CD4-positive, alpha-beta T cell treated with Interleukin-10 for 1 hour (primary cell): ENCODE results near the gene DNAH6.
A peak's percentile ranks its signal among the peaks of the same experiment; 100 is the strongest.
"Not testable (repeated sequence)": the region's sequence is repeated elsewhere in the genome, so short reads cannot be mapped to it uniquely, and the experiment has no call there.

Experiments
- DNase-seq: peaks from one replicate; pipeline ENCODE4 v3.0.0-alpha.2; 2020

DNAH6 gene, protein sequence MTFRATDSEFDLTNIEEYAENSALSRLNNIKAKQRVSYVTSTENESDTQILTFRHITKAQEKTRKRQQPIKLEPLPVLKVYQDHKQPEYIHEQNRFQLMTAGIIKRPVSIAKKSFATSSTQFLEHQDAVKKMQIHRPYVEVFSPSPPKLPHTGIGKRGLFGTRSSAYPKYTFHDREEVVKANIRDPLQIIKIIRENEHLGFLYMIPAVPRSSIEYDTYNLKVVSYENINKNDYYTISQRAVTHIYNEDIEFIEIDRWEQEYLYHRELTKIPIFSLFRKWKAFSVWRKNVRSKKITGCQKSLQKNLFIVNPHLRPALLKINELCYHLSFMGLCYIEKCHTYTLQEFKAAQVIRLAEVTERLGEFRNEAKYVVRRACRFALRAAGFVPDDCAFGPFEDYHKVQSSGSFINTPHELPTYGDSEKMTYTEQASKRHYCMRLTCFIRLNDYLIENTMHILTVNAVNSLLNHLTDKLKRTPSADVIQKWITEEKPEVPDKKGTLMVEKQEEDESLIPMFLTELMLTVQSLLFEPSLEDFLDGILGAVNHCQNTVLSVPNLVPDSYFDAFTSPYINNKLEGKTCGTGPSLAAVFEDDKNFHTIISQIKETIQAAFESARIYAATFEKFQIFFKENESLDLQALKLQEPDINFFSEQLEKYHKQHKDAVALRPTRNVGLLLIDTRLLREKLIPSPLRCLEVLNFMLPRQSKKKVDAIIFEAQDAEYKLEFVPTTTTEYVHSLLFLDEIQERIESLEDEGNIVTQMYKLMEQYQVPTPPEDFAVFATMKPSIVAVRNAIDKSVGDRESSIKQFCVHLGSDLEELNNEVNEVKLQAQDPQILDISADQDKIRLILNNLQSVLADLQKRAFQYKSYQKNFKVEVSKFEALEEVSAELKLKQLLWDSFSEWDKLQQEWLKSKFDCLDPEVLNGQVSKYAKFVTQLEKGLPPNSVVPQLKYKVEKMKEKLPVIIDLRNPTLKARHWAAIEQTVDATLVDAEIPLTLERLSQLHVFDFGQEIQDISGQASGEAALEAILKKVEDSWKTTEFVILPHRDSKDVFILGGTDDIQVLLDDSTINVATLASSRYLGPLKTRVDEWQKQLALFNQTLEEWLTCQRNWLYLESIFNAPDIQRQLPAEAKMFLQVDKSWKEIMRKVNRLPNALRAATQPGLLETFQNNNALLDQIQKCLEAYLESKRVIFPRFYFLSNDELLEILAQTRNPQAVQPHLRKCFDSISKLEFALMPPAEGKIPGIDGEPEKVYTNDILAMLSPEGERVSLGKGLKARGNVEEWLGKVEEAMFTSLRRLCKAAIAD (N-terminal part only)

DNA sequence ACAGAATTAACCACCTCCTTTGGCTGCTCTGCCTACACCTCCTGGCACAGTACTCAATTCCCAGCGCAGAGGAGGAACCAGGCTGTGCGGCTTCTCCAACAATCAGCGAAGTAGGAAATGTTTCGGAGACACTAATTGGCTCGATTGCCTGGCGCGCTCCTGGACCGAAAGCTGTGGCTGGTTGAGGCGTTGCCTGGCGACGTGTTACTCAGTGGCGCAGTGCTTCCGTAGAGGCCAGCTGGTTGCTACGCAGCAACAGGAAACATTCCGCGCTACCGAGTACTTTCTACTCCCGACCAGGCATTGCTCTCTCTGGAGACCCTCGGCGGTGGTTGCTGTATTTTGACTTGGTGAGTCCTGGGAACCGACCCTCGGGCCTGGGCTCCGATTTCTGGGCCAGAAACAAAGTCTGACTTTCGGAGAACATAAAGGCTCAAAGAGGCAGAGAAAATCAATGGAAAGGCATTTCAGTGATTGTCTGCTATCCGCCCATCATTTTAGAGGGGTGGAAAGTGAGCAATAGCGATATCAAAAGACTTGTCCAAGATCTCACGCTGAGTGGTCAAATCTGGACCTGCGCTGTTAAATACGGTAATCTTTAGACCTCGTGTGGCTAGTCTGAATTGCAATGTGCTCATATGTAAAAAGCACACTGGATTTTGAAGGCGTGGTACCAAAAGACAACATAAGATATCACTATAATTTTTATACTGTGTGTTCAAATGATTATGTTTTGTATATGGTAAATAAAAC lies at the start of gene DNAH6:
Gene DNAH6, plus strand, starts transcription at position 265 of the 753 bp plus-strand sequence. CDS start 1,329 bp downstream, outside the sequence.
- peak; percentile 92 for DNase-seq

DNA sequence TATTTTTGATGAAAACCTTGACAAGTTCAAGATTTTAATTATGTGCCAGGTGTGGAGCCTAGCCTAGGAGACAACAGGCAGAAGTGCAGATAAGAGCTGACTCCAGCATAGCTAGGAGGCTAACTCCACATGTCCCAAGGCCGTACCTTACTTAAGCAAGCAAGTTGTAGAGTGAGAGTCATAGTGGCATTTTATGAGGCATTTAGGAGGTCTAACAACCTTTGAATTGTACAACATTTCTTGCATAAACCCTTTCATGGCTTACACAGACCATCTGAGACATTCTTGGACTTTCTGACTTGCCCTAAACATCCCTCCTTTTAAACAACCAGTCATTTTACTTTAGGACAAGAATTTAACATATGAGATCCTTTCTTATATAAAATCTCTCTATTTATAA lies 48.9 kb upstream of the DNAH6 start:
- no peak for DNase-seq

DNA sequence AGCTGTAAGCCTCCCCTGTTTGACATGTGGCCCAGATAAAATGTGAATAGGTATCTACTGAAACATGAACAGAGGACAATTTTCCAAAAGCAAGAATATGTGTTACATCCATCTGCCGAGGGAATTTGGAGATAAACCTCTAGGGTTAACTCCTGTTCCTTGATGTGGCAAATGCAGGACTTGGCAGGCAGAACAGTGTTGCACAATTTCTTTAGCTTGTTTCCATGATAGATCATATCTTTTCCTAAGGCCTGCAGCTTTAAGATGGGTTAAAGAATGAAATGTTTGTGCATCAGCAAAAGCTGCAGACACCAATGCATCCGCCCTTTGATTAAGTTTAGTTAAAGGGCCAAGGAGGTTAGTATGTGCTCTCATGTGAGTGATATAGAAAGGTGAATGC lies 43.9 kb upstream of the DNAH6 start:
- DNase-seq: not testable (repeated sequence)

DNA sequence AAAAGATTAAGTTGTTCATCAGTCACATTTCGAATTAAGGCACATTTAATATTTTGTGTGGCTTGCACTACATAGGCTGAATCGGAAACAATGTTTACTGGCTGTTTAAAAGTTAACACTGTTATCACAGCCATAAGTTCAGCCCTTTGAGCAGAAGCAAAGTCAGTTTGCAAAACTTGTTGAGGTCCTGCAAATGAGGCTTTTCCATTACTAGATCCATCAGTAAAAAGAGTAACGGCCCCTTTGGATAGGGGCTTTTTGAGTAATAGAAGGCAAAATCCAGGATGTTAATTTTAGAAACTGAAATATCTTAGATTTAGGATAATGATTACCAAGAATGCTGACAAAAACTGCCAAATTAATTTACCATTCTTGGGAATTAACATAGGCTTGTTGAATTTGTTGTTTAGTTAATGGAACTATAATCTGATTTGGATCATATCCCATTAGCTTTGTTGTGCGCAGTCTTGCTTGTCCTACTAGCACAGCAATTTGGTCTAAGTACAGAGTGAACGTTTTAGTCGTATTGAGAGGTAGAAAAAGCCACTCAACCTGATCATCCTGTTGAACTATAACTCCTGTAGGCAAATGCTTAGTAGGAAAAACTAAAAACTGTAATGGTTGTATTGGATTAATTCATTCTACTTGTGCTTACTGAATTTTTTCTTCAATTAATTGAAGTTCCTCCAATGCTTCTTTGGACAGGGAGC lies 43.3 kb upstream of the DNAH6 start:
- no peak for DNase-seq

DNA sequence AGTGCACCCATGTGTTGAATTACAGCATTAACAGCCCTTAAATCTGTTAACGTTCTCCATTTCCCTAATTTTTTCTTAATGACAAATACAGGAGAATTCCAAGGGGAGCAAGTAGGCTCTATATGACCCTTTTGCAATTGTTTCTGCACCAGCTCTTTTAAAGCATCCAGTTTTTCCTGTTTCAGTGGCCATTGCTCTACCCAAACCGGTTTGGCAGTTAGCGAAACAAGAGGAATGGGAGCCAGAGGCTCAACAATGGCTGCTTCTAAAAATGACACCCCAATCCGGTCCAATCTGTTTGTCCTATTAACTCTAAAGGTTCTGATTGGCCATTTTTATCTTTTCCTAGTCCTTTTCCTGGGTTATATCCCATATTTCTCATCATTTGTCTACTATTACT lies 42.1 kb upstream of the DNAH6 start:
- DNase-seq: no peak

DNA sequence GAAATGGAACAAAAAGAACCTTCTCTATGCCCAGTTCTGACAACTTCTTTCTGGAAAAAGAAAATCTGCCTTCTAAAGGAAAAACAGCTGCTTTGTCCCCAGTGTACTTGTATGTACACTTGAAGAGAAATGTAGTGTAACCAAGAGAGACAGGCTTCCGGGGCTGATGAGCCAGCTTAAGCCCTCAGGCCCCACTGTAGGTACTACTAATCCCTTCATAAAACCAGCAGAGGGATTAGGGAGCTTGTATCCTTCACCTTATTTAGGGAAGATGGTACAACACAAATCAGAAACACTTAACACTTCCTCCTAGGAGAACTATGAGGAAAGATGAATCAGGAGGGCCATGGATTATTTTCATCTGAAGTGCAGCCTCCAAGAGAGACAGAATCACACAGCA lies 38.4 kb upstream of the DNAH6 start:
- DNase-seq: no peak

DNA sequence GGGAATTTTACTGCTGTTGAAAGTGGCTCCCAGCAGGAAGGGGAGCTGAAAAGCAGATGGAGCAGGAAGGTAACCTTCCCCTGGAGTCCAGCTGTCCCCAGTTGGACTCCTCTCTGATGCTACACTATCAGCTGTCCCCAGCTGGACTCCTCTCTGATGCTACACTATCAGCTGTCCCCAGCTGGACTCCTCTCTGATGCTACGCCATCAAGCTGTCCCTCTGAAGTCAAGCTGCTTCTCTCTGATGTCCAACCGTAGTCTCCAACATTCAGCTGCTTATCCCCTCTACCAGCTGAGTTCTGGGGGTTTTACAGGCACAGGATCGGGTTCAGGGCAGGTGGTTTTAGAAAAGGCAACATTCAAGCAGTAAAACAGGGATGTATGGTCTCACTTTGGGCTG lies 37.4 kb upstream of the DNAH6 start:
- no peak for DNase-seq

DNA sequence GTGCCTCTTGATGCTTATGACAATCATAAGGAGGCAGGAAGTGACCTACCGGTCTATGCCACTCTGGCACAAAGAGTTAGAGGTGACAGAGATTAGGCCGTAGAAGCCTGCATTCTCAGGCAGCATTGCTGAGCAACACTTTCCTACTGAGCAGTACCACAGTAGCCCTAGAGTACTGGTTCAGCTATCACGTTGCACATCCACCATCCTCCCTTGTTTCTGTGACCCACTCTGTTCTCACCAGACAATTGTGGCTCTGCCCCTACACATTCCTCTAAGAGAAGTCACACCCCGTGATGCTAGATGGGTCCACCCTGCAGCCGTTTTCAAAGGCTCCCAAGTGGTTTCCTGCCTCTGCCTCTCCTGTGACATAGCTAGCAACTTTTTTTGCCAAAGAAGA lies 34.6 kb upstream of the DNAH6 start:
- DNase-seq: peak; percentile 14

DNA sequence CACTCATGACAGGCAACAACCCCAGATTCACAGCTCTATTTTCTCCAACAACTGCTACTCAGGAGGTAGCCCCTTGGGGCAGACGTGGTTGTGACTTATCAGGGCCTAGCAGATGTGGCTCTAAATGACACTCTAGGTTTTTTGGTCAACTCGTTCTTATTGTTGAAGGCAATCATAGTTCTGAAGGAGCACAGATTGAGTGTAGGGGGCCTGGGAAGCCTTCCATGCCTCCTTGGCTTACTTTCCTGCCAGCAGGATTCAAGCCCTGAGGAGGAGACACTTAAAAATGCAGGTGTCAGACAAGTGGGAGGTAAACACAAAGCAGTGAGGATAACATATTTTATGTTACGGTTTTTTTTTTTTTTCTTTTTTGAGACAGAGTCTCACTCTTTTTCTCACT lies 33.7 kb upstream of the DNAH6 start:
- no peak for DNase-seq

DNA sequence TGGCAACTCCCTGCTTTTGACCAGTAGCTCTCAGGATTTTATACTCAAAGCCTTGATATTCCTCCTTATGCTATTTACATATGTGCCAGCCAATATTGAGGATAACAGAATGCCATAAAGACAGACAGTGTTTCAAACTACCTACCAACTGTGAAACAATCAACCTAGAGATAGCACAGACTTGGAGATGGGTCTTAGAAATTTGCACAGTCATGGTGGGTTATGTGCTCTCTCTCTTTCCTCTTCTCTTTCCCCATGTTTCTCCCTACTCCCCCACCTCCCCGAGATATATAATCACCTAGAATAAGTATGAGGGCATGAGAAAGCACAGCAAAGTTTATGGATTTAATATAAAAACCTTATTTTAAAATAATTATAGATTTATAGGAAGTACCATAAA lies 33.0 kb upstream of the DNAH6 start:
- no peak for DNase-seq

DNA sequence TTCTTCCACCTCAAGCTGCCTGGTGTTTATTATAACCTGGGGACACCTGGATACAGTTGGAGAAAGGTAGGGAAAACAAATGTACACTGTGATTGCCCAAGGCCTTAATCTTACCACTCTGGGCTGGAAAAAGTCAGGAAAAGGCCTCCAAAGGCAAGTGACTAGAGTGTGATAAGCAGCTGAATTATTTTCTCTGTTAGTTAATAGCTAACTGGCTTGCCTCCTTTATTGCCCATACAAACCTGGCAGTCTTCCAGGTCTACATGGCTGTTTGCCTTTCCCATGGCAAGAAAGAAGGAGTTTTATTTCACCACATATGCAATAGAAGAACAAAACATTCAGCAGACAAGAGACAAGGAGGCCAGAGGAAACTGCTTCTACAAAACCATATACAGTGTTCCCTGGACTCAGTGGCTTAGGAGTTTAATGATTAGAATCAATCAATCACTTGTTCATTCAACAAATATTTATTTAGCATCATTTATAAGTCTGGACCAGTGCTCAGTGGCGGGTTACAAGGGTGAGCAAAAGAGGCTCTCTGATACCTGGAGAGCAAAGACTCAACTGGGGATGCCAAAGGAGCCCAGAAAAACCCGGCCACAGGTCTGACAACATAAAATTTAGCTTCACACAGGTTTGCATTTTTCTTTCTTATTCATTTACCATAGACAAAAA lies 29.7 kb upstream of the DNAH6 start:
- DNase-seq: no peak

DNA sequence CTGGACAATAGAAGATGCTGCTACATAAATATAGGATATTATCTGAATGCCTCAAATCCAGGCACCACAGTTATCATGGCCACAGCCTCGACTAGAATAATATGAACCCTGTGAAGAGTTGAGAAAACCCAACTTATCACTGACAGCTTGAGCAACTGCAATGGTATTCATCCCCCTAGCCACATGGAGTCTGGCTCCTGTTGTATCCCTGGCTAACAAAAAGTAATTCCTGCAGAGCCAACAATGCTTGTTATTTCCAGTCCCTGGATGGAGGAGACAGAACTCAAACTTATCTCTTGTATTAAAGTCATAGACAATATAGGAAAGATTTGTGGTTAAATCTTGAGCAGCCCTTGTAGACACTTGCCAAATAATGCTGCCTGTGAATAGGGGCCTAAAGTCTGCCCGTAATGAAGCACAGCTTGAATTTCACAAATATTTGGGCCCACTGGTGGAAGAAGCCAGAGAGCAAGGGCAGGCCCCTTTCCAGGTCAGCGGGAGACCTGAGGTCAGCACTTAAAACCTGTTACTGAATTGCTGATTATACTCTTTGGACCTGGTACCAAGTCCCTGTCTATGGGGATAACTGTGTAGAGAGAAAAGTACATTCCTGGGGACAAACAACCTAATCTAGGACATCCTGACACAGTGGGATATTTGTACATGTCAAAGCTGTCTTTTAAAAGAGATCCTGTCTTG lies 28.9 kb upstream of the DNAH6 start:
- no peak for DNase-seq

DNA sequence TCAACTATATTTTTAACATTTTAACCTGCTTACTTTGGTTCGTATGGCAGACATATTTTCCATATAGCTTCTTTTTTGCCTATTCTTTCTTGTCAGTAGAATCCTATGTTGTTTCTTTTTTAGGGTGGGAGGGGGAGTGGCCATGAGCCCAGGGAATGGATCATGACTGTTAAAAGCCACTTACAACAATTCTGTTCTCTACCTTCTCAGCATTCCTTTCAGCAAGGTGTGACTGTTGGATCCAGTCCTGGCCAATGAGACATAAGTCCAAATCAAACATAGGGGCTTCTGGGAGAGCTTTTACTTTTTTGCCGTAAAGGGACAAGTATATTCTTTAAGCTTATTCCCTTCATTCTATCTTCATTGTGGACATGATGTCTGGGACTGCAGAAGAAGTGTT lies 25.0 kb upstream of the DNAH6 start:
- DNase-seq: no peak

DNA sequence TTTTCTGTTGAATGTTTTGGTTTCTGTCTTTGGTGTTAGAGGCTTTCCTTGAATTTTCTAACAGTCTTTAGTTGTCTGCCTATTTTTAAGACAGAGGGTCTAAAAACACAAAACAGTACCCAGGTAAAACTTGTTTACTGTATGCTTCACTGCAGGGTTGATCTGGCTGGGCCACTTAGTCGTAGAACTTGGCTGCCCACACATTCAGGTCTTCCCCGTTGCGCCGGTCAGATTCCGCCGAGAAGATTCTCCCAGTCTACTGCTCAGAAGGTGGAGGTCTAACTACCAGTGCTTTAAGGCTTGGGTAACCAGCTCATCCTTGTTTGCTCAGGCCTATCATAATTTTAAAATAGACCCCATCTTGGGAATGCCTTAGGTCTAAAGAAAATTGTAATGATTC lies 24.6 kb upstream of the DNAH6 start:
- DNase-seq: no peak

DNA sequence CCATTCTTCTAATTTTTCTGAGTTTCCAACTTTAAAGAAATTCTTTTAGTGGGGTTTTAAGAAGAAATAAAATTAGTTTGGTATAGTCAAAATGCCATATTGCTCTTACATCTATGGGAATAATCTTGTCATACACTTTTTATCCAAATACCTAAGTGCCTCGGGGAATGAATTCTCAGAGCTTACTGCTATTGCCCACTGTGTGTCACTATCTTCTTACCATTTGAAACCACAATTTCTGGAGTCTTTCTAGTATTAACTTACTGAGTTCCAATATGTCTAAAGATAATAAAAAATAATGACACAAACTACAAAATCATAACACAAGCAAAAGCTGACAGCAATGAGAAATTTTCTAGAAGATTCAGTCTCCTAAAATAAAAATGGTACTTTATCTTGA lies 23.7 kb upstream of the DNAH6 start:
- no peak for DNase-seq

DNA sequence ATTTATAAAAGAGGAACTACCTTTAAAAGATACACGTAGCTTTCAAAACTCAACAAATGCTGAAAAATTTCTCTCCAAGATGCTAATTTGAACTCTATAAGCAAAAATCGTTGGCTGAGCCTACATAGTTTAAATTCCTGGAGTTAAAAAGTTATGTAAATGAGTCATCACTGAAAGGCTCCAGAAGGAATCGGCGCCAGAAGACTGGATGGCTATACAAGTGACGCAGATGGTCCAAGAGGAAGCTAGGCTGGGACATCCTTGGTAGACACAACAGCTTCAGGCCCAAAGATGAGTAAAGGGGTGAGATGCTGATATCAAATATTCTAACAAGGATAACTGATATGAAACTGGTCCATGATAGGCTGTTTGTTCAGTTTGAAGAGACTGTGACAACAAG lies 22.8 kb upstream of the DNAH6 start:
- no peak for DNase-seq

DNA sequence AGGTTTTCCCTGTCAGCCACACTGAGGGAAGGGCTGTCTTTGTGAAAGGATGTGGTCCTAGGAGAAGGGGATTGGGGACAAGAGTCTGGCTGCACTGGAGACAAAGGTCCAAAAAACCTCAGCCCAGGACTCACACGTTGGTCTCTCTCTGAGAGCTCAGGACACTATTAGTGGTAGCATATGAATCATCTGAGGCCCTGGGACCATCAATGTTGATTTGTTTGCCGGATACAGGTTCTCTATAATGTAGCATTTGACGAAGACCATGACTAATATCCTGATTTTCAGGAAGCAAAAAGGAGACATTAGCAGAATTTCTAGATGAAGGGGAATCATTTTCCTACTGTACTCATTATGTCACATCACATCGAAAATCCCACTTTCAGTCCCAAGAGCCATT lies 22.2 kb upstream of the DNAH6 start:
- no peak for DNase-seq

DNA sequence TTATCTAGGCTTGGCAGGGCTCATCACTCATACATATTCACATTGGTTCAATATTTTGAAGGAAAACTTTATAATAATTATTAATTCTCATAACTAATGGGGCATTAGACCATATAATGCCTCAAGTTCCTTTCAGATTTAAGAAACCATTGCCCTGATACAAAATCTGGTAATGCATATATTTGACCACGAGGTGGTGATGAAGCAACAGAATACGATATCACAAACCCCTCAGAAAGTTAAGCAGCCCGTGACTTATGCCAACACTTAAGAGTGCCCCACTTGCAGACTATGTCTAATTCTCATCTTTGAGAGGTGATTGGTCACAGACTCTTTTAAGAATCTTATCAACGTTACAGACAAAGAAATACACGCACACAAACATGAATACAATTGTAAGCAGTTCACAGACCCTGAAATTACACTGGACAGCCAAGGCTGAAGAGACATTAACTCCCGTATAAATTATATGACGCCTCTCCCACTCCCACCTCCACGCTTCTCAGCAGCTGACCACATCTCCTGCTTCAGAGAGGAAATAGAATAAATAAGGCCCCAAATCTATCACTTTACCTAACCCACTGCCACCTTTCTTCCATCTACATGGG lies 20.7 kb upstream of the DNAH6 start:
- DNase-seq: peak; percentile 81

DNA sequence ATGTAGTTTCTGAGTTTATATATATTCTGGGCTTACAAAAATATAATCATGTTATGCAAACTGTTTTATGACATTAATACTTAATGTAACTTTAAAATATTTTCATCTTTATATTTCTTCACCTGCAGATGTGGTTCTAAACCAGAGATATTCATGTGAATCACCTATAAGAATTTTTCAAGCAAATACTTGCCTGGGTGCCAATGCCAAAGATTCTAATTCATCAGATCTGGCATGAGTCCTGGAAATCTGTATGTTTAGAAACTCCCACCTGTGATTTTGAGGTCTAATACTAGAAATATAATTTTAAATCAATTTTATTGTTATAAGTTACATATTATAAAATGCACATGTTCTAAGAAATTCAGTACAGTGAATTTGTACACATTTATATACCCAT lies 19.9 kb upstream of the DNAH6 start:
- no peak for DNase-seq

DNA sequence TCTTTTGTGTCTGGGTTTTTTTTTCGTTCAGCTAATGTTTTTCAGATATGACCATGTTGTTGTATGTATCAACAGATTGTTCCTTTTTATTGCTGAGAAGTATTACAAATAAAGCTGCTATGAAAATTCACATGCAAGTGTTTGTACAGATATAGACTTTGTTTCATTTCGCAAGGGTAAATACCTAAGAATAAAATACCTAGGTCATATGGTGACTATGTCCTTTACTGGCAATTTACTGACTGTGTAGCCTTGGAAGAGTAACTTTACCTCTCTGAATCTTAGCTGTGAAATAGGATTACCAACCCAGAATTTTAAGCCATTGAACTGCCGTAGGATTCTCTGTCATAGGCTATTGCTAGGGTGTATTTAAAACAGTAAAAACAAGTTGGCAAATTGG lies 19.0 kb upstream of the DNAH6 start:
- DNase-seq: no peak
